GM12891 (cell line): Measurements from ENCODE around the gene SPECC1.

Experiments used
- PAX5 ChIP-seq: IDR thresholded peaks from 2 replicates; pipeline ENCODE4 v1.6.1; 2011; ENCODE audit warnings: low read length, moderate library complexity, mild to moderate bottlenecking; ENCODE audit not compliant: insufficient read depth, severe bottlenecking
- POLR2A ChIP-seq: IDR thresholded peaks from 2 replicates; pipeline ENCODE4 v1.6.1; 2011; ENCODE audit warnings: low read depth, low read length, control low read depth
- POLR2AphosphoS5 ChIP-seq: IDR thresholded peaks from 2 replicates; pipeline ENCODE4 v1.6.1; 2011; ENCODE audit warnings: low read depth, low read length, control low read depth
- POU2F2 ChIP-seq: IDR thresholded peaks from 2 replicates; pipeline ENCODE4 v1.6.1; 2011; ENCODE audit warnings: low read depth, mild to moderate bottlenecking, control low read depth, low read length, moderate library complexity
- SPI1 ChIP-seq: IDR thresholded peaks from 2 replicates; pipeline ENCODE4 v1.6.1; 2011; ENCODE audit warnings: low read depth, low read length, control low read depth
- TAF1 ChIP-seq: IDR thresholded peaks from 2 replicates; pipeline ENCODE4 v1.6.1; 2011; ENCODE audit warnings: low read depth, low read length, control low read depth

GRCh38 chr17:20235747-20236146 lies 226.6 kb downstream of the SPECC1 start:
- no peak for TF ChIP-seq POLR2A
- no peak for TF ChIP-seq SPI1
- no peak for TF ChIP-seq POLR2AphosphoS5
- TF ChIP-seq TAF1 = no peak
- TF ChIP-seq PAX5 = no peak
- TF ChIP-seq POU2F2 = no peak
